Measurements from ENCODE around the gene PIAS2. TPM values are rescaled to one million over a fixed set of nuclear protein-coding genes. Genes with fewer than 3 reads are reported as not detected.

PIAS2 gene
- polyA plus RNA-seq, 3 donors = 9.9 to 13.2 (median 11.0) TPM

DNA sequence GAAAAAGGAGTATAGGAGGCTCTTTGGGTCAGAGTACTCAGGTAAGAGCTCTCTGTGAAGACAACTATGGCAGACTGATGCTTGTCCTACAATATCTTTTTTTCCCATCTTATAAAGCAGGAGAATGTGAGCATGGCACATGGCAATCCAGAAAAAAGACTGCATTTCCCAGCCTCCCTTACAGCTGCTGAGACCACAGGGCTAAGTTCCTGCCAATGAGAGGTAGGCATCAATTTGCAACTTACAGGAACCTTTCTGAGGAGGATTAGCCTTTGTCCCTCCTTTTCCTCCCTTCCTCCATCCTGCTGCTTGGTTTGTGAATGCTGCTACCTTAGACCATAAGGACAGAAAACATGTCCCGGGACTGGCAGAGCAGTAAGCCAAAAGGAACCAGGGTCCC lies 122.7 kb downstream of the PIAS2 start:
- Histone ChIP-seq H3K27me3 (ENCODE audit: control insufficient read depth in 2 of 2, insufficient read depth in 2 of 2, low read length in 2 of 2) (no peaks in the 10 kb centered on the region), H3K4me2 (replicated peaks; ENCODE audit: extremely low read depth, low read length, poor library complexity, severe bottlenecking) (no peak overlapping the region), H3K4me3 (replicated peaks in 1 of 3; ENCODE audit: low read depth in 2 of 3, low read length in 3 of 3) (no peak overlapping the region), H3K36me3 (replicated peaks in 1 of 2; ENCODE audit: control insufficient read depth in 1 of 2, insufficient read depth in 2 of 2, low read length in 2 of 2) (no peaks in the 10 kb centered on the region), H3K79me2 (ENCODE audit: insufficient read depth, low read length) (no peaks in the 10 kb centered on the region), H2AFZ (ENCODE audit: insufficient read depth, low read depth, low read length, poor library complexity, severe bottlenecking) (no peak overlapping the region), H3K9me3 (replicated peaks in 1 of 2; ENCODE audit: control insufficient read depth in 1 of 2, insufficient read depth in 1 of 2, low read length in 2 of 2) (peaks cover 4 to 6% of the 10 kb centered on the region in 2 donors), H3K27ac (ENCODE audit: low read depth in 1 of 2, low read length in 2 of 2) (no peak overlapping the region), H3K4me1 (ENCODE audit: control insufficient read depth in 1 of 2, insufficient read depth in 2 of 2, low read length in 2 of 2) (no peaks in the 10 kb centered on the region), H3K9ac (ENCODE audit: insufficient read depth, low read length, poor library complexity, severe bottlenecking) (no peak overlapping the region), H4K20me1 (ENCODE audit: insufficient read depth, low read length) (no peaks in the 10 kb centered on the region)
- Mint-ChIP-seq H3K27me3 (ENCODE audit: low read depth in 3 of 3) (peaks cover 0 to 2% (median 0%) of the 10 kb centered on the region in 3 donors), H3K4me1 (no peaks in the 10 kb centered on the region), H3K27ac (no peak overlapping the region), H3K4me3 (no peak overlapping the region), H3K9me3 (peaks cover 0 to 8% (median 6%) of the 10 kb centered on the region in 7 donors), H3K36me3 (no peaks in the 10 kb centered on the region)
- TF ChIP-seq, protein P1, sequence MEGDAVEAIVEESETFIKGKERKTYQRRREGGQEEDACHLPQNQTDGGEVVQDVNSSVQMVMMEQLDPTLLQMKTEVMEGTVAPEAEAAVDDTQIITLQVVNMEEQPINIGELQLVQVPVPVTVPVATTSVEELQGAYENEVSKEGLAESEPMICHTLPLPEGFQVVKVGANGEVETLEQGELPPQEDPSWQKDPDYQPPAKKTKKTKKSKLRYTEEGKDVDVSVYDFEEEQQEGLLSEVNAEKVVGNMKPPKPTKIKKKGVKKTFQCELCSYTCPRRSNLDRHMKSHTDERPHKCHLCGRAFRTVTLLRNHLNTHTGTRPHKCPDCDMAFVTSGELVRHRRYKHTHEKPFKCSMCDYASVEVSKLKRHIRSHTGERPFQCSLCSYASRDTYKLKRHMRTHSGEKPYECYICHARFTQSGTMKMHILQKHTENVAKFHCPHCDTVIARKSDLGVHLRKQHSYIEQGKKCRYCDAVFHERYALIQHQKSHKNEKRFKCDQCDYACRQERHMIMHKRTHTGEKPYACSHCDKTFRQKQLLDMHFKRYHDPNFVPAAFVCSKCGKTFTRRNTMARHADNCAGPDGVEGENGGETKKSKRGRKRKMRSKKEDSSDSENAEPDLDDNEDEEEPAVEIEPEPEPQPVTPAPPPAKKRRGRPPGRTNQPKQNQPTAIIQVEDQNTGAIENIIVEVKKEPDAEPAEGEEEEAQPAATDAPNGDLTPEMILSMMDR (IDR thresholded peaks at IDR 0.05) = no peak
- 100% methylated on average over 1 of the region's 1 CpG for WGBS (ENCODE audit: insufficient coverage)
- intact Hi-C loops (cut with micrococcal nuclease) = no loop called here
- DNase-seq = no peak

GRCh38 chr18:46793565-46793964 lies 123.7 kb downstream of the PIAS2 start:
- intact Hi-C loops (cut with micrococcal nuclease) = no loop called here
- H3K27me3 ChIP-seq (ENCODE audit: control insufficient read depth in 2 of 2, insufficient read depth in 2 of 2, low read length in 2 of 2) = no peaks in the 10 kb centered on the region
- Mint-ChIP-seq H3K9me3 (peaks cover 0 to 8% (median 6%) of the 10 kb centered on the region in 7 donors), H3K4me1 (no peaks in the 10 kb centered on the region), H3K4me3 (no peak overlapping the region), H3K27ac (no peak overlapping the region), H3K36me3 (no peaks in the 10 kb centered on the region), H3K27me3 (ENCODE audit: low read depth in 3 of 3) (peaks cover 0 to 2% (median 0%) of the 10 kb centered on the region in 3 donors)
- no peak overlapping the region for H3K4me2 ChIP-seq (replicated peaks; ENCODE audit: extremely low read depth, low read length, poor library complexity, severe bottlenecking)
- no peaks in the 10 kb centered on the region for H4K20me1 ChIP-seq (ENCODE audit: insufficient read depth, low read length)
- no peak overlapping the region for H3K27ac ChIP-seq (ENCODE audit: low read depth in 1 of 2, low read length in 2 of 2)
- WGBS (ENCODE audit: insufficient coverage) = no CpG with 5 or more reads among the region's 3 CpGs
- no peaks in the 10 kb centered on the region for H3K79me2 ChIP-seq (ENCODE audit: insufficient read depth, low read length)
- no peak for DNase-seq
- no peaks in the 10 kb centered on the region for H3K4me1 ChIP-seq (ENCODE audit: control insufficient read depth in 1 of 2, insufficient read depth in 2 of 2, low read length in 2 of 2)
- no peak overlapping the region for H2AFZ ChIP-seq (ENCODE audit: insufficient read depth, low read depth, low read length, poor library complexity, severe bottlenecking)
- H3K36me3 ChIP-seq (replicated peaks in 1 of 2; ENCODE audit: control insufficient read depth in 1 of 2, insufficient read depth in 2 of 2, low read length in 2 of 2) = no peaks in the 10 kb centered on the region
- TF ChIP-seq, protein P1 (IDR thresholded peaks at IDR 0.05) = no peak
- peaks cover 4 to 6% of the 10 kb centered on the region in 2 donors for H3K9me3 ChIP-seq (replicated peaks in 1 of 2; ENCODE audit: control insufficient read depth in 1 of 2, insufficient read depth in 1 of 2, low read length in 2 of 2)
- no peak overlapping the region for H3K4me3 ChIP-seq (replicated peaks in 1 of 3; ENCODE audit: low read depth in 2 of 3, low read length in 3 of 3)
- no peak overlapping the region for H3K9ac ChIP-seq (ENCODE audit: insufficient read depth, low read length, poor library complexity, severe bottlenecking)

All from CD14-positive monocyte (primary cell).